Loucy (cell line): ENCODE measurements around the gene CDHR5.

Experiments used
- CTCF ChIP-seq: fragments of 200-600 bp; sonication (generic); conservative IDR thresholded peaks from 2 replicates; pipeline ENCODE4 v1.5.1; 2014; ENCODE audit warnings: mild to moderate bottlenecking, antibody characterized with exemption, low read length
- EZH2phosphoT487 ChIP-seq: fragments of 200-600 bp; IDR thresholded peaks from 2 replicates; pipeline ENCODE4 v1.6.1; 2018; ENCODE audit warnings: antibody characterized with exemption, mild to moderate bottlenecking, moderate library complexity, borderline replicate concordance

GRCh38 chr11:576811-577610 lies 47.7 kb downstream of the CDHR5 start:
- no peak for TF ChIP-seq CTCF
- no peak for TF ChIP-seq EZH2phosphoT487
